ENCODE results near the gene HEYL.

GRCh38 chr1:39677645-39678044, 38.2 kb upstream of the HEYL start:
- TF ChIP-seq CTCF (IDR thresholded peaks at IDR 0.05; ENCODE audit: low read depth, low read length): no peak
- no peak for TF ChIP-seq EZH2phosphoT487 (IDR thresholded peaks at IDR 0.05; ENCODE audit: low read depth)
